ENCODE measurements around the gene HSP90AB1. TPM values are rescaled to one million over a fixed set of nuclear protein-coding genes. Genes with fewer than 3 reads are reported as not detected.

HSP90AB1 gene
- total and polyA plus RNA-seq, 11 donors, result 375 to 1,040 (median 857) TPM

DNA sequence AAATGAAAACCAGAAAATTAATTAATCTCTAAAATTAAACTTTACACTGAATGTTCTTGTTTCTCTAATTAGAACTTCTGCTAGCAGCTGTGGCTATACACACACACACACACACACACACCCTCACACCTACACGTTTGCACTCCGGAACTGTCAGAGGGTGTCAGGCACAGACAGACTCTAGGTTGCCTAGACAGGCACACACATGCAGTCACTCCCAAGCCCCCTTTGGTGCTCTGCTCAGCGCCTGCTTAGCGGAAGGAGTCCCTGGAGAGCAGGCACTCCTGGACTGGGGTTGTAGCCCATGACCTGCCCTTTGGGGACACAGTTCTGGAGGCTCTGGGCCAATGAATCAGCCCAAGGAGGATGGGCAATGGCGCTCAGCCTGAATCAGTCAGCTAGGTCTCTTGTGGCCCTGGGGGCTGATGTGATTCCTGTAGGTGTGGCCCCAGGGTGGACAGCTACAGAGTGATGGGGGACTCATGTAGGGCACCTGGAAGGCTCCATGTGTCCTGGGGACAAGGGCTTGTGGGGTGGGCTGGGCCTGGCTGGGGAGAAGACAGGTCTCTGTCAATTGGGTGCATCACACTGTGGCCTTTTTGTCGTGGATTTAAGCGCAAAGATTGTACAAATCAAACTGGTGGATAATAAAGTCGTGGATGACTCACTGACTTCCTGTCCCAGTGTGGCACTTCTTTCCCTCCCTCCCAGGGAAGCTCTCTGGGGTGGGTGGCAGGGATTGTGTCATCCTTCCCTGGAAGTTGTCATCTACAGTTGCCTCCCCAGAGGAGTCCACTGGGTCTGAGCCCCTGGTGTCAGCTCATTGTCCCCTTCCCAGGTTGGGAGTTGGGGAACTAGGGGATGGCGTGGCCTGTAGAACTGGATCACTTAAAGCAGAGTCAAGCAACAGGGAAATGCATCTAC, 32.1 kb downstream of the HSP90AB1 start:
- Histone ChIP-seq H3K36me3 (no peaks in the 10 kb centered on the region), H3K27me3 (peaks cover 2 to 57% (median 21%) of the 10 kb centered on the region in 9 donors), H3K4me1 (peaks cover 0 to 13% (median 5%) of the 10 kb centered on the region in 12 donors), H3K4me3 (no peak overlapping the region), H3K9me3 (no peaks in the 10 kb centered on the region), H3K27ac (no peak overlapping the region)
- intact Hi-C loops (cut with DNase I), result no loop called here
- no peak for ATAC-seq
- 60 to 71% (median 68%) methylated on average over 8 to 9 of the region's 9 CpGs for WGBS, 4 donors
- no peak for DNase-seq
- TF ChIP-seq, protein P1, sequence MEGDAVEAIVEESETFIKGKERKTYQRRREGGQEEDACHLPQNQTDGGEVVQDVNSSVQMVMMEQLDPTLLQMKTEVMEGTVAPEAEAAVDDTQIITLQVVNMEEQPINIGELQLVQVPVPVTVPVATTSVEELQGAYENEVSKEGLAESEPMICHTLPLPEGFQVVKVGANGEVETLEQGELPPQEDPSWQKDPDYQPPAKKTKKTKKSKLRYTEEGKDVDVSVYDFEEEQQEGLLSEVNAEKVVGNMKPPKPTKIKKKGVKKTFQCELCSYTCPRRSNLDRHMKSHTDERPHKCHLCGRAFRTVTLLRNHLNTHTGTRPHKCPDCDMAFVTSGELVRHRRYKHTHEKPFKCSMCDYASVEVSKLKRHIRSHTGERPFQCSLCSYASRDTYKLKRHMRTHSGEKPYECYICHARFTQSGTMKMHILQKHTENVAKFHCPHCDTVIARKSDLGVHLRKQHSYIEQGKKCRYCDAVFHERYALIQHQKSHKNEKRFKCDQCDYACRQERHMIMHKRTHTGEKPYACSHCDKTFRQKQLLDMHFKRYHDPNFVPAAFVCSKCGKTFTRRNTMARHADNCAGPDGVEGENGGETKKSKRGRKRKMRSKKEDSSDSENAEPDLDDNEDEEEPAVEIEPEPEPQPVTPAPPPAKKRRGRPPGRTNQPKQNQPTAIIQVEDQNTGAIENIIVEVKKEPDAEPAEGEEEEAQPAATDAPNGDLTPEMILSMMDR (IDR thresholded peaks at IDR 0.05), result no peak
- no peak for TF ChIP-seq POLR2A (IDR thresholded peaks at IDR 0.05)

GRCh38 chr6:44284121-44284520, 37.2 kb downstream of the HSP90AB1 start:
- no peak for DNase-seq
- intact Hi-C loops (cut with DNase I), result no loop called here
- no peak overlapping the region for H3K27ac ChIP-seq
- WGBS, 4 donors, result 49 to 62% (median 56%) methylated on average over 2 of the region's 2 CpGs
- H3K9me3 ChIP-seq, result no peaks in the 10 kb centered on the region
- ATAC-seq, result no peak
- H3K4me1 ChIP-seq, result no peaks in the 10 kb centered on the region
- no peaks in the 10 kb centered on the region for H3K36me3 ChIP-seq
- no peak for TF ChIP-seq POLR2A (IDR thresholded peaks at IDR 0.05)
- TF ChIP-seq, protein P1 (IDR thresholded peaks at IDR 0.05), result no peak
- H3K4me3 ChIP-seq, result no peak overlapping the region
- H3K27me3 ChIP-seq, result peaks cover 0 to 49% (median 13%) of the 10 kb centered on the region in 9 donors

DNA sequence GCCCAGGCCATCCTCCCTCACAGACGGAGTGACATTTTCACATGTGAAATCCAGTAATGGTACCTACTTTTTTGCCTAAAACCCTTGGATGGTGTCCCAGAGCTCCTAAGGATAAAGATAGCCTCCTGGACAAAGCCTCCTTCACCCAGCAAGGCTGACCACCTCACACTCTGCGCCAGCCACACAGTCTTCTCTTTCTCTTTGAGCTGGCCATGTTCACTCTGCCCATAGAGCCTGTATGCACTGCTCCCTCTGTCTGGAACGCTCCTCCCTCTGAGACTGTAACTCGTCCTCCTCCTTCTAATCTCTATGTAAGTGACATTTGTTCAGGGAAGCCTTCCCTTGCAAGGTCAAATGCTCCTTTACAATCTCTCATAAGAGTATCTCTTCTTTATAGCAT, 38.0 kb downstream of the HSP90AB1 start:
- no peak overlapping the region for H3K27ac ChIP-seq
- H3K36me3 ChIP-seq, result no peaks in the 10 kb centered on the region
- peaks cover 3 to 56% (median 19%) of the 10 kb centered on the region in 9 donors for H3K27me3 ChIP-seq
- WGBS, 4 donors, result 51 to 61% (median 58%) methylated on average over 4 of the region's 4 CpGs
- ATAC-seq (no peak), DNase-seq (no peak)
- no peak for TF ChIP-seq POLR2A (IDR thresholded peaks at IDR 0.05)
- TF ChIP-seq, protein P1 (IDR thresholded peaks at IDR 0.05), result no peak
- no peaks in the 10 kb centered on the region for H3K9me3 ChIP-seq
- H3K4me1 ChIP-seq, result no peaks in the 10 kb centered on the region
- intact Hi-C loops (cut with DNase I), result no loop called here
- no peak overlapping the region for H3K4me3 ChIP-seq

GRCh38 chr6:44285552-44286284, 38.8 kb downstream of the HSP90AB1 start:
- Histone ChIP-seq H3K4me1 (no peaks in the 10 kb centered on the region), H3K27me3 (peaks cover 6 to 65% (median 27%) of the 10 kb centered on the region in 9 donors), H3K9me3 (no peaks in the 10 kb centered on the region), H3K4me3 (no peak overlapping the region), H3K27ac (no peak overlapping the region), H3K36me3 (no peaks in the 10 kb centered on the region)
- 54 to 75% (median 72%) methylated on average over 12 to 25 of the region's 25 CpGs for WGBS, 4 donors
- no peak for TF ChIP-seq POLR2A (IDR thresholded peaks at IDR 0.05)
- TF ChIP-seq, protein P1 (IDR thresholded peaks at IDR 0.05), result no peak
- intact Hi-C loops (cut with DNase I), result no loop called here
- ATAC-seq (no peak), DNase-seq (no peak)

All from heart left ventricle (tissue), 16 donors.